DND-41 (cell line): Measurements from ENCODE around the gene ABCG1.

ENCODE experiments used
- EZH2 ChIP-seq: IDR thresholded peaks from 3 replicates; pipeline ENCODE4 v1.6.1; 2012; ENCODE audit warnings: borderline replicate concordance, low read depth, mild to moderate bottlenecking, moderate library complexity, low read length, inconsistent platforms; ENCODE audit not compliant: severe bottlenecking
- TF ChIP-seq, protein P1 (sequence below): IDR thresholded peaks from 2 replicates; pipeline ENCODE4 v1.5.1; 2012; ENCODE audit warnings: borderline replicate concordance, low read length, moderate library complexity, mild to moderate bottlenecking; ENCODE audit not compliant: poor library complexity, severe bottlenecking; ENCODE audit errors: extremely low read depth

DNA sequence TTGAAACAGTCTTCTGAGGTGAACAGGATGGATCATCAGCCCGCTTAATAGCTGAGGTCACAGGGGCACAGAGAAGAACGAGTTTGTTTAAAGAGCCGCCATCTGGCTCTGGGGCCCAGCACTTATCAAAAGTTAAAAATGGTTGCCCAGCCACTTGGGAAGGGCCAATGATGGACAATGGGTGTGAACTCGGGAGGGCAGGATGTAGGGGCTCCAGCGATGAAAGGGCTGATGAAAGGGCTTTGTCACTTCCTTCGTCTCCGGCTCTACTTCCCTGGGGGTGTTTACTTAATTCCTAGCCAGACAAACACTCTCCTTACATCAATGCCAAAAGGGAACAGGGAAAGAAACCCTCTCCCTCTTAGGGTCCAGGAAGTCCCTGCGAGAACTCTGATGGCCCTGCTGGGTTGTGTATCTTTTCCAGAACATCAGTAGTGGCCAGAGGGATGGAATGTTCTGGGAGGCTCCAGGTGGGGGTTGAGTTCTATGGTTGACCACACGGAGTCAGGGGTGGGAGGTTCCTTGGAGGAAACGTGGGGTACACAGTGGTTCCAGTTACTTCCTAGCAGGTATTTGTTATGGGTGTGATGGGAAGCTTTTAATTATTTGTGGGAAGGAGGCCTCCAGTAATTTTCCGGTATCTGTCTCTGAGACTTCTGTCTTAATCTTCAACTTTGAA is 9.0 kb upstream of the ABCG1 start:
- TF ChIP-seq, protein P1, sequence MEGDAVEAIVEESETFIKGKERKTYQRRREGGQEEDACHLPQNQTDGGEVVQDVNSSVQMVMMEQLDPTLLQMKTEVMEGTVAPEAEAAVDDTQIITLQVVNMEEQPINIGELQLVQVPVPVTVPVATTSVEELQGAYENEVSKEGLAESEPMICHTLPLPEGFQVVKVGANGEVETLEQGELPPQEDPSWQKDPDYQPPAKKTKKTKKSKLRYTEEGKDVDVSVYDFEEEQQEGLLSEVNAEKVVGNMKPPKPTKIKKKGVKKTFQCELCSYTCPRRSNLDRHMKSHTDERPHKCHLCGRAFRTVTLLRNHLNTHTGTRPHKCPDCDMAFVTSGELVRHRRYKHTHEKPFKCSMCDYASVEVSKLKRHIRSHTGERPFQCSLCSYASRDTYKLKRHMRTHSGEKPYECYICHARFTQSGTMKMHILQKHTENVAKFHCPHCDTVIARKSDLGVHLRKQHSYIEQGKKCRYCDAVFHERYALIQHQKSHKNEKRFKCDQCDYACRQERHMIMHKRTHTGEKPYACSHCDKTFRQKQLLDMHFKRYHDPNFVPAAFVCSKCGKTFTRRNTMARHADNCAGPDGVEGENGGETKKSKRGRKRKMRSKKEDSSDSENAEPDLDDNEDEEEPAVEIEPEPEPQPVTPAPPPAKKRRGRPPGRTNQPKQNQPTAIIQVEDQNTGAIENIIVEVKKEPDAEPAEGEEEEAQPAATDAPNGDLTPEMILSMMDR = no peak
- TF ChIP-seq EZH2 = no peak
